GM18508 (cell line): ENCODE measurements around the gene BNC2.
"Not testable (repeated sequence)": the region's sequence is repeated elsewhere in the genome, so short reads cannot be mapped to it uniquely, and the experiment has no call there.

Experiments used
- ATAC-seq: cut with Tn5 transposase; IDR thresholded peaks from one replicate; pipeline ENCODE4 v1.9.1; 2021; ENCODE audit warnings: moderate number of reproducible peaks; ENCODE audit not compliant: insufficient read depth, unreplicated experiment

The BNC2 gene

GRCh38 chr9:16485575-16486321, 384.7 kb downstream of the BNC2 start:
- no peak for ATAC-seq

GRCh38 chr9:16485160-16485559, 385.3 kb downstream of the BNC2 start:
- ATAC-seq = no peak

GRCh38 chr9:16484744-16485143, 385.7 kb downstream of the BNC2 start:
- no peak for ATAC-seq

GRCh38 chr9:16484180-16484579, 386.3 kb downstream of the BNC2 start:
- ATAC-seq = no peak

GRCh38 chr9:16482764-16483163, 387.7 kb downstream of the BNC2 start:
- no peak for ATAC-seq

GRCh38 chr9:16480584-16480983, 389.9 kb downstream of the BNC2 start:
- not testable (repeated sequence) for ATAC-seq

GRCh38 chr9:16475996-16476395, 394.5 kb downstream of the BNC2 start:
- ATAC-seq = no peak

GRCh38 chr9:16475257-16475656, 395.2 kb downstream of the BNC2 start:
- no peak for ATAC-seq

- no peak for ATAC-seq
Measured at GRCh38 chr9:16469184-16469583, 401.3 kb downstream of the BNC2 start.

- ATAC-seq = no peak
Measured at GRCh38 chr9:16461851-16462250, 408.6 kb downstream of the BNC2 start.

GRCh38 chr9:16461137-16461840, 409.2 kb downstream of the BNC2 start:
- ATAC-seq = no peak

GRCh38 chr9:16460696-16461095, 409.8 kb downstream of the BNC2 start:
- ATAC-seq = no peak

- no peak for ATAC-seq
Measured at GRCh38 chr9:16459421-16460148, 410.9 kb downstream of the BNC2 start.

GRCh38 chr9:16458696-16459420, 411.6 kb downstream of the BNC2 start:
- ATAC-seq = no peak

- no peak for ATAC-seq
Measured at GRCh38 chr9:16455842-16456241, 414.6 kb downstream of the BNC2 start.

- ATAC-seq = no peak
Measured at GRCh38 chr9:16453390-16453789, 417.1 kb downstream of the BNC2 start.

- no peak for ATAC-seq
Measured at GRCh38 chr9:16450578-16450977, 419.9 kb downstream of the BNC2 start.

GRCh38 chr9:16450043-16450442, 420.4 kb downstream of the BNC2 start:
- ATAC-seq = no peak

- ATAC-seq = no peak
Measured at GRCh38 chr9:16449076-16449730, 421.3 kb downstream of the BNC2 start.

GRCh38 chr9:16447946-16448345, 422.5 kb downstream of the BNC2 start:
- ATAC-seq = no peak
